ENCODE results near the gene KRCC1.
A peak's percentile ranks its signal among the peaks of the same experiment; 100 is the strongest.
"Not testable (repeated sequence)": the region's sequence is repeated elsewhere in the genome, so short reads cannot be mapped to it uniquely, and the experiment has no call there.

KRCC1 gene

GRCh38 chr2:88019985-88020384, 35.6 kb downstream of the KRCC1 start:
- Histone ChIP-seq H3K36me3 (ENCODE audit: control insufficient read depth in 2 of 2, insufficient read depth in 2 of 2, low read length in 2 of 2) (no peaks in the 10 kb centered on the region), H3K27me3 (ENCODE audit: control insufficient read depth in 1 of 2, insufficient read depth in 2 of 2, low read length in 2 of 2) (no peaks in the 10 kb centered on the region), H3K9me3 (ENCODE audit: control insufficient read depth in 2 of 2, low read length in 2 of 2) (no peaks in the 10 kb centered on the region), H3K27ac (ENCODE audit: low read length) (no peak overlapping the region), H3K9ac (ENCODE audit: low read length in 2 of 2) (no peak overlapping the region), H3K4me3 (ENCODE audit: low read length in 2 of 2) (no peak overlapping the region), H3K4me1 (ENCODE audit: control insufficient read depth, insufficient read depth, low read length) (peaks cover 9% of the 10 kb centered on the region)

- H3K4me3 ChIP-seq (ENCODE audit: low read length in 2 of 2): no peak overlapping the region
- no peak overlapping the region for H3K9ac ChIP-seq (ENCODE audit: low read length in 2 of 2)
- no peaks in the 10 kb centered on the region for H3K27me3 ChIP-seq (ENCODE audit: control insufficient read depth in 1 of 2, insufficient read depth in 2 of 2, low read length in 2 of 2)
- H3K36me3 ChIP-seq (ENCODE audit: control insufficient read depth in 2 of 2, insufficient read depth in 2 of 2, low read length in 2 of 2): no peaks in the 10 kb centered on the region
- no peaks in the 10 kb centered on the region for H3K9me3 ChIP-seq (ENCODE audit: control insufficient read depth in 2 of 2, low read length in 2 of 2)
- H3K4me1 ChIP-seq (ENCODE audit: control insufficient read depth, insufficient read depth, low read length): peaks cover 9% of the 10 kb centered on the region
- H3K27ac ChIP-seq (ENCODE audit: low read length): no peak overlapping the region
Measured at GRCh38 chr2:88018909-88019308, 36.7 kb downstream of the KRCC1 start.

GRCh38 chr2:88018077-88018805, 37.3 kb downstream of the KRCC1 start:
- not testable (repeated sequence) for H3K36me3 ChIP-seq (ENCODE audit: control insufficient read depth in 2 of 2, insufficient read depth in 2 of 2, low read length in 2 of 2); H3K9me3 ChIP-seq (ENCODE audit: control insufficient read depth in 2 of 2, low read length in 2 of 2); H3K4me1 ChIP-seq (ENCODE audit: control insufficient read depth, insufficient read depth, low read length); H3K27me3 ChIP-seq (ENCODE audit: control insufficient read depth in 1 of 2, insufficient read depth in 2 of 2, low read length in 2 of 2); H3K27ac ChIP-seq (ENCODE audit: low read length); H3K4me3 ChIP-seq (ENCODE audit: low read length in 2 of 2); H3K9ac ChIP-seq (ENCODE audit: low read length in 2 of 2)

- H3K27ac ChIP-seq (ENCODE audit: low read length); H3K4me3 ChIP-seq (ENCODE audit: low read length in 2 of 2); H3K36me3 ChIP-seq (ENCODE audit: control insufficient read depth in 2 of 2, insufficient read depth in 2 of 2, low read length in 2 of 2); H3K9ac ChIP-seq (ENCODE audit: low read length in 2 of 2); H3K27me3 ChIP-seq (ENCODE audit: control insufficient read depth in 1 of 2, insufficient read depth in 2 of 2, low read length in 2 of 2); H3K9me3 ChIP-seq (ENCODE audit: control insufficient read depth in 2 of 2, low read length in 2 of 2); H3K4me1 ChIP-seq (ENCODE audit: control insufficient read depth, insufficient read depth, low read length): not testable (repeated sequence)
Measured at GRCh38 chr2:88017780-88018038, 37.9 kb downstream of the KRCC1 start.

- no peaks in the 10 kb centered on the region for H3K9me3 ChIP-seq (ENCODE audit: control insufficient read depth in 2 of 2, low read length in 2 of 2)
- H3K4me3 ChIP-seq (ENCODE audit: low read length in 2 of 2): peak overlapping the region; percentile 82 to 91
- H3K27ac ChIP-seq (ENCODE audit: low read length): no peak overlapping the region
- no peaks in the 10 kb centered on the region for H3K36me3 ChIP-seq (ENCODE audit: control insufficient read depth in 2 of 2, insufficient read depth in 2 of 2, low read length in 2 of 2)
- peaks cover 9% of the 10 kb centered on the region for H3K4me1 ChIP-seq (ENCODE audit: control insufficient read depth, insufficient read depth, low read length)
- peak overlapping the region; percentile 67 to 80 for H3K9ac ChIP-seq (ENCODE audit: low read length in 2 of 2)
- no peaks in the 10 kb centered on the region for H3K27me3 ChIP-seq (ENCODE audit: control insufficient read depth in 1 of 2, insufficient read depth in 2 of 2, low read length in 2 of 2)
Measured at GRCh38 chr2:88016960-88017779, 38.4 kb downstream of the KRCC1 start.

GRCh38 chr2:88016086-88016959, 39.3 kb downstream of the KRCC1 start, which contains the start of gene RNU2-63P:
RNU2-63P (minus strand) TSS chr2:88016547.
- no peaks in the 10 kb centered on the region for H3K27me3 ChIP-seq (ENCODE audit: control insufficient read depth in 1 of 2, insufficient read depth in 2 of 2, low read length in 2 of 2)
- peak within 1 kb of the TSS; percentile 67 to 80 for H3K9ac ChIP-seq (ENCODE audit: low read length in 2 of 2)
- H3K4me1 ChIP-seq (ENCODE audit: control insufficient read depth, insufficient read depth, low read length): peaks cover 15% of the 10 kb centered on the region
- H3K27ac ChIP-seq (ENCODE audit: low read length): no peak within 1 kb of the TSS
- peak within 1 kb of the TSS; percentile 82 to 91 for H3K4me3 ChIP-seq (ENCODE audit: low read length in 2 of 2)
- no peaks in the 10 kb centered on the region for H3K9me3 ChIP-seq (ENCODE audit: control insufficient read depth in 2 of 2, low read length in 2 of 2)
- H3K36me3 ChIP-seq (ENCODE audit: control insufficient read depth in 2 of 2, insufficient read depth in 2 of 2, low read length in 2 of 2): no peaks in the 10 kb centered on the region

- Histone ChIP-seq H3K4me1 (ENCODE audit: control insufficient read depth, insufficient read depth, low read length) (peaks cover 12% of the 10 kb centered on the region), H3K27ac (ENCODE audit: low read length) (peak overlapping the region; percentile 12), H3K36me3 (ENCODE audit: control insufficient read depth in 2 of 2, insufficient read depth in 2 of 2, low read length in 2 of 2) (no peaks in the 10 kb centered on the region), H3K4me3 (ENCODE audit: low read length in 2 of 2) (no peak overlapping the region), H3K9ac (ENCODE audit: low read length in 2 of 2) (no peak overlapping the region), H3K27me3 (ENCODE audit: control insufficient read depth in 1 of 2, insufficient read depth in 2 of 2, low read length in 2 of 2) (no peaks in the 10 kb centered on the region), H3K9me3 (ENCODE audit: control insufficient read depth in 2 of 2, low read length in 2 of 2) (no peaks in the 10 kb centered on the region)
Measured at GRCh38 chr2:88011011-88011410, 44.6 kb downstream of the KRCC1 start.

GRCh38 chr2:88010136-88010535, 45.4 kb downstream of the KRCC1 start:
- Histone ChIP-seq H3K36me3 (ENCODE audit: control insufficient read depth in 2 of 2, insufficient read depth in 2 of 2, low read length in 2 of 2) (no peaks in the 10 kb centered on the region), H3K4me1 (ENCODE audit: control insufficient read depth, insufficient read depth, low read length) (peaks cover 12% of the 10 kb centered on the region), H3K9me3 (ENCODE audit: control insufficient read depth in 2 of 2, low read length in 2 of 2) (no peaks in the 10 kb centered on the region), H3K27ac (ENCODE audit: low read length) (no peak overlapping the region), H3K9ac (ENCODE audit: low read length in 2 of 2) (no peak overlapping the region), H3K4me3 (ENCODE audit: low read length in 2 of 2) (no peak overlapping the region), H3K27me3 (ENCODE audit: control insufficient read depth in 1 of 2, insufficient read depth in 2 of 2, low read length in 2 of 2) (no peaks in the 10 kb centered on the region)

- no peaks in the 10 kb centered on the region for H3K36me3 ChIP-seq (ENCODE audit: control insufficient read depth in 2 of 2, insufficient read depth in 2 of 2, low read length in 2 of 2)
- no peaks in the 10 kb centered on the region for H3K27me3 ChIP-seq (ENCODE audit: control insufficient read depth in 1 of 2, insufficient read depth in 2 of 2, low read length in 2 of 2)
- no peak overlapping the region for H3K9ac ChIP-seq (ENCODE audit: low read length in 2 of 2)
- no peak overlapping the region for H3K4me3 ChIP-seq (ENCODE audit: low read length in 2 of 2)
- no peak overlapping the region for H3K27ac ChIP-seq (ENCODE audit: low read length)
- H3K9me3 ChIP-seq (ENCODE audit: control insufficient read depth in 2 of 2, low read length in 2 of 2): no peaks in the 10 kb centered on the region
- H3K4me1 ChIP-seq (ENCODE audit: control insufficient read depth, insufficient read depth, low read length): peaks cover 12% of the 10 kb centered on the region
Measured at GRCh38 chr2:88006912-88007439, 48.6 kb downstream of the KRCC1 start.

GRCh38 chr2:88005776-88006175, 49.8 kb downstream of the KRCC1 start:
- Histone ChIP-seq H3K27ac (ENCODE audit: low read length) (no peak overlapping the region), H3K4me3 (ENCODE audit: low read length in 2 of 2) (no peak overlapping the region), H3K27me3 (ENCODE audit: control insufficient read depth in 1 of 2, insufficient read depth in 2 of 2, low read length in 2 of 2) (no peaks in the 10 kb centered on the region), H3K9me3 (ENCODE audit: control insufficient read depth in 2 of 2, low read length in 2 of 2) (no peaks in the 10 kb centered on the region), H3K9ac (ENCODE audit: low read length in 2 of 2) (no peak overlapping the region), H3K36me3 (ENCODE audit: control insufficient read depth in 2 of 2, insufficient read depth in 2 of 2, low read length in 2 of 2) (no peaks in the 10 kb centered on the region), H3K4me1 (ENCODE audit: control insufficient read depth, insufficient read depth, low read length) (peaks cover 8% of the 10 kb centered on the region)

All from stomach smooth muscle (tissue), 2 donors.